Lung (tissue), 12 donors: Measurements from ENCODE around the gene MYH14. TPM values are rescaled to one million over a fixed set of nuclear protein-coding genes. Genes with fewer than 3 reads are reported as not detected.

Experiments
- ATAC-seq: fragments of 200-7000 bp; cut with Tn5 transposase; one replicate; pipeline ENCODE4 v1.9.1; 2020; ENCODE audit warnings: moderate number of reproducible peaks; ENCODE audit not compliant: insufficient read depth, low FRiP score
- DNase-seq, 3 donors: peaks; one replicate each; pipeline ENCODE4 v3.0.0-alpha.2; 2013 to 2017
- H3K27ac ChIP-seq, 2 donors: one replicate each; pipeline ENCODE4 v1.5.1; 2013; ENCODE audit warnings: mild to moderate bottlenecking in 2 of 2, moderate library complexity in 2 of 2, control low read depth in 1 of 2, inconsistent platforms in 1 of 2, low read depth in 1 of 2, low read length in 1 of 2
- H3K27me3 ChIP-seq, 3 donors: one replicate each; pipeline ENCODE4 v1.5.1; 2013; ENCODE audit warnings: low read length in 2 of 3; ENCODE audit not compliant: control insufficient read depth in 3 of 3, insufficient read depth in 3 of 3
- H3K36me3 ChIP-seq, 4 donors: one replicate each; pipeline ENCODE4 v1.5.1; 2013; ENCODE audit warnings: low read length in 4 of 4, mild to moderate bottlenecking in 1 of 4, moderate library complexity in 1 of 4; ENCODE audit not compliant: control insufficient read depth in 4 of 4, insufficient read depth in 4 of 4
- H3K4me1 ChIP-seq, 5 donors: one replicate each; pipeline ENCODE4 v1.5.1; 2013; ENCODE audit warnings: low read length in 5 of 5, mild to moderate bottlenecking in 2 of 5, moderate library complexity in 1 of 5; ENCODE audit not compliant: control insufficient read depth in 5 of 5, insufficient read depth in 5 of 5
- H3K4me3 ChIP-seq: one replicate; pipeline ENCODE4 v1.5.1; 2013; ENCODE audit warnings: mild to moderate bottlenecking, control low read depth, moderate library complexity
- H3K9ac ChIP-seq, 2 donors: one replicate each; pipeline ENCODE4 v1.5.1; 2013; ENCODE audit warnings: low read length in 2 of 2, control low read depth in 1 of 2; ENCODE audit not compliant: insufficient read depth in 1 of 2
- H3K9me3 ChIP-seq, 4 donors: one replicate each; pipeline ENCODE4 v1.5.1; 2013; ENCODE audit warnings: low read length in 3 of 4, mild to moderate bottlenecking in 1 of 4, moderate library complexity in 1 of 4; ENCODE audit not compliant: control insufficient read depth in 4 of 4, insufficient read depth in 3 of 4
- WGBS, 2 donors: extraction: QIAGEN DNeasy Blood & Tissue Kit; methylation state at CpG; one replicate each; pipeline ENCODE4 v1.1.7; 2013; 5-methylcytosine and 5-hydroxymethylcytosine counted together
- polyA plus RNA-seq, 2 donors: library from polyadenylated mRNA; stranded (reverse); fragments of 200-250 nt; gene quantifications; one replicate each; pipeline ENCODE4 v1.2.1, GENCODE V29; 2013
- total RNA-seq, 2 donors: library from RNA; depleted of rRNA in 1 of 2; stranded (reverse); fragments of >200 nt in 1 of 2; gene quantifications; one replicate each; pipeline ENCODE4 v1.2.1, GENCODE V29; 2014 to 2021
- TF ChIP-seq, protein P1 (sequence below): IDR thresholded peaks from 2 replicates; pipeline ENCODE4 v1.5.1; 2012; ENCODE audit warnings: mild to moderate bottlenecking; ENCODE audit errors: control extremely low read depth, extremely low read depth
- donor health status: control.
- donor health status: control.
- donor health status: Bipolar disorder and iron deficiency.
- donor health status: healthy.
- donor health status: DM: yes; HTN: yes; CAD: no.

Gene MYH14
- total and polyA plus RNA-seq, 4 donors, result 48.3 to 159 (median 98.6) TPM

DNA sequence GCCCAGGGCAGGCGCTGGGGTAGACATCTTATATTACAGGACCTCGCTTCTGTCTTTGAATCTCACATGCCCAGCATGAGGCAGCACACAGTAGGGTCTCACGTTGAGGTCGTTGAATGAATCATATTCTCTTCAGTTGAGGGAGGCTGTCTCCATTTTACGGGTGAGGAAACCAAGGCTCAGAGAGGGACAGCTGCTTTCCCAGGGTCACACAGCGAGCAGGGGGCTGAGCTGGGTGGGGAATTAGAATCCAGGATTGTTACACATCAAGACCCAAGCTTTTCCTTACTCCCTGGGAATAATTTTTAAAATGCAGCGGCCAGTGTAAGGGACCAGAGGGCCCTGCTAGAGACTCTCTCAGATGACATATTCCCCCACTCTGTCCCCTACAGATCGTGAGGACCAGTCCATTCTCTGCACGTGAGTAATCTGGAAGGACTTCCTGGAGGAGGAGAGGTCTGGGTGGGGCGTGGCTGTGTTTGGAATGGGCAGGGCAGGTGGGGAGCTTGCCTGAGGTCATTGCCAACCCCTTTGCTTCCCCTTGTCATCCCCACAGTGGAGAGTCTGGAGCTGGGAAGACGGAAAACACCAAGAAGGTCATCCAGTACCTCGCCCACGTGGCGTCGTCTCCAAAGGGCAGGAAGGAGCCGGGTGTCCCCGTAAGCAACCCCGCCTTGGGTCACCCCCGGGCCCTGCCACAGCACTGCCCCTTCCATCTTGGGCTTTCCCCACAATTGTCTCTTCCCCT, 19.4 kb downstream of the MYH14 start:
- no peak for ATAC-seq
- TF ChIP-seq, protein P1, sequence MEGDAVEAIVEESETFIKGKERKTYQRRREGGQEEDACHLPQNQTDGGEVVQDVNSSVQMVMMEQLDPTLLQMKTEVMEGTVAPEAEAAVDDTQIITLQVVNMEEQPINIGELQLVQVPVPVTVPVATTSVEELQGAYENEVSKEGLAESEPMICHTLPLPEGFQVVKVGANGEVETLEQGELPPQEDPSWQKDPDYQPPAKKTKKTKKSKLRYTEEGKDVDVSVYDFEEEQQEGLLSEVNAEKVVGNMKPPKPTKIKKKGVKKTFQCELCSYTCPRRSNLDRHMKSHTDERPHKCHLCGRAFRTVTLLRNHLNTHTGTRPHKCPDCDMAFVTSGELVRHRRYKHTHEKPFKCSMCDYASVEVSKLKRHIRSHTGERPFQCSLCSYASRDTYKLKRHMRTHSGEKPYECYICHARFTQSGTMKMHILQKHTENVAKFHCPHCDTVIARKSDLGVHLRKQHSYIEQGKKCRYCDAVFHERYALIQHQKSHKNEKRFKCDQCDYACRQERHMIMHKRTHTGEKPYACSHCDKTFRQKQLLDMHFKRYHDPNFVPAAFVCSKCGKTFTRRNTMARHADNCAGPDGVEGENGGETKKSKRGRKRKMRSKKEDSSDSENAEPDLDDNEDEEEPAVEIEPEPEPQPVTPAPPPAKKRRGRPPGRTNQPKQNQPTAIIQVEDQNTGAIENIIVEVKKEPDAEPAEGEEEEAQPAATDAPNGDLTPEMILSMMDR, result no peak
- no peak for DNase-seq
- Histone ChIP-seq H3K9ac (no peak overlapping the region), H3K9me3 (peaks cover 0 to 9% (median 2%) of the 10 kb centered on the region in 4 donors), H3K4me3 (no peak overlapping the region), H3K27me3 (no peaks in the 10 kb centered on the region), H3K27ac (no peak overlapping the region), H3K4me1 (no peaks in the 10 kb centered on the region), H3K36me3 (peaks cover 4 to 27% (median 13%) of the 10 kb centered on the region in 4 donors)
- 83 to 89% methylated on average over 19 of the region's 19 CpGs for WGBS, 2 donors

DNA sequence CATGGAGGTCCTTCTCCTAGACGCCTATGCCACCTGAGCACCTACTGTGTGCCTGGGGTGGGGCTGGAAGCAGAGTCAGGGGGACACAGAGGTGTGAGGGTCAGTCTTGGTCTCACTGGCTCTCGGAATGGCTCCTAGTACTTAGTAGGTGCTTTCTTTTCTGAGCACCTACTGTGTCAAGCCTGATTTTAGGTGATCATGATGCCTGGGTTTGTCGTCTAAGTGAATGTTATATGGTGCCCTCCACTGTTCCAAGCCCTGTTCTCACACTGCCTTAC, 20.0 kb downstream of the MYH14 start:
- Histone ChIP-seq H3K4me3 (no peak overlapping the region), H3K4me1 (no peaks in the 10 kb centered on the region), H3K27ac (no peak overlapping the region), H3K9me3 (peaks cover 0 to 9% (median 2%) of the 10 kb centered on the region in 4 donors), H3K9ac (no peak overlapping the region), H3K36me3 (peaks cover 4 to 27% (median 13%) of the 10 kb centered on the region in 4 donors), H3K27me3 (no peaks in the 10 kb centered on the region)
- DNase-seq (no peak), ATAC-seq (no peak)
- 95% methylated on average over 3 of the region's 3 CpGs for WGBS, 2 donors
- TF ChIP-seq, protein P1, result no peak

DNA sequence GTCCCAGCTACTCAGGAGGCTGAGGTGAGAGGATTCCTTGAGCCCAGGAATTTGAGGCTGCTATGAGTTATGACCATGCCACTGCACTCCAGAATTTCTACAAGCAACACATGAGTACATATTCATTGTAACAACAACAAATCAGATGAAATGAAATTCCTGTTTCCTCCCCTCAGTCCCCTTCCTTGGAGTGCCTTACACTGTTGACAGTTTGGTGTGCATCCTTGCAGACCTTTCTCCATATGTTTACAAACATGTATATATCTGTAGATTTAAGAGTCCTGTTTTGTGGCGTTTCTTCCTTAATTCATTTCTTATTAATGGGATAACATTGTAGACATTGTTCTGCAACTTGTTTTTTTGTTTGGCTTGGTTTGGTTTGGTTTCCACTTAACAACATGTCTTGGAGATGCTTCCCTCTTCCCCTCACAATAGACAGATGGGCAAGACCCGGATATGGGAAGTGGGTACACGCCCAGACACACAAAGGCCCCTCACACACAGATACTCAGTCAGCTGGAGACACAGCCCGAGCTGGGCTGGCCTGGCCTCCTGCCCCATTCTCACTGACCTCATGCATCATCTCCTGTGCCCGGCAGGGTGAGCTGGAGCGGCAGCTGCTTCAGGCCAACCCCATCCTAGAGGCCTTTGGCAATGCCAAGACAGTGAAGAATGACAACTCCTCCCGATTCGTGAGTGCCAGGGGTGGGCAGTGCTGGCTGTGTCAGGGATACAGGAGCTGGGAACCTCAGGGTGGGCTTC, 21.7 kb downstream of the MYH14 start:
- 70 to 77% methylated on average over 8 of the region's 8 CpGs for WGBS, 2 donors

More for the DNA sequence above, 21.7 kb downstream of the MYH14 start:
- Histone ChIP-seq H3K9me3 (peaks cover 0 to 9% (median 2%) of the 10 kb centered on the region in 4 donors), H3K36me3 (peaks cover 4 to 23% (median 13%) of the 10 kb centered on the region in 4 donors), H3K4me3 (no peak overlapping the region), H3K27ac (no peak overlapping the region), H3K9ac (no peak overlapping the region), H3K27me3 (no peaks in the 10 kb centered on the region), H3K4me1 (no peaks in the 10 kb centered on the region)
- ATAC-seq (no peak), DNase-seq (no peak)
- TF ChIP-seq, protein P1, result no peak
